Measurements from ENCODE around the gene FBP2.

GRCh38 chr9:94624629-94625028 lies 31.0 kb upstream of the FBP2 start:
- TF ChIP-seq CTCF (IDR thresholded peaks at IDR 0.05; ENCODE audit: poor library complexity) = no peak
- no peak for TF ChIP-seq EZH2phosphoT487 (IDR thresholded peaks at IDR 0.05; ENCODE audit: low read depth, severe bottlenecking, unreplicated experiment)
- TF ChIP-seq EZH2 (IDR thresholded peaks at IDR 0.05; ENCODE audit: borderline replicate concordance) = no peak

Data from hepatocyte (in vitro differentiated cells).